ENCODE data around the gene NOVA2.

NOVA2 gene

GRCh38 chr19:46002678-46003275 is 29.1 kb upstream of the NOVA2 start:
- no peak overlapping the region for H2BK5ac ChIP-seq (ENCODE audit: low read depth, low read length, poor library complexity)
- no peak overlapping the region for H3K4me3 ChIP-seq (ENCODE audit: low read depth, low read length)
- no peak overlapping the region for H4K91ac ChIP-seq (ENCODE audit: low read depth, low read length)
- no peaks in the 10 kb centered on the region for H3K79me2 ChIP-seq (ENCODE audit: control insufficient read depth, insufficient read depth, low read length, poor library complexity)
- no peak overlapping the region for H3K9ac ChIP-seq (ENCODE audit: low read length)
- H2AK5ac ChIP-seq (ENCODE audit: low read length): no peak overlapping the region
- H3K18ac ChIP-seq (ENCODE audit: low read length): no peak overlapping the region
- H3K4me1 ChIP-seq (ENCODE audit: control insufficient read depth in 1 of 2, insufficient read depth in 2 of 2, low read length in 2 of 2): peaks cover 8 to 14% of the 10 kb centered on the region in 2 experiments
- no peak overlapping the region for H3K4ac ChIP-seq (ENCODE audit: low read depth, low read length)
- H2AFZ ChIP-seq (ENCODE audit: insufficient read depth, low read length, poor library complexity): no peak overlapping the region
- no peak for DNase-seq
- H2BK12ac ChIP-seq (ENCODE audit: low read length): no peak overlapping the region
- no peaks in the 10 kb centered on the region for H3K27me3 ChIP-seq (ENCODE audit: insufficient read depth, low read length)
- no peak overlapping the region for H3K4me2 ChIP-seq (ENCODE audit: low read length)
- no peaks in the 10 kb centered on the region for H3K79me1 ChIP-seq (ENCODE audit: low read length)
- no peak overlapping the region for H3K14ac ChIP-seq (ENCODE audit: low read length)
- no peak overlapping the region for H4K8ac ChIP-seq (ENCODE audit: low read depth, low read length)
- H3K23ac ChIP-seq (ENCODE audit: low read length): no peak overlapping the region
- no CpG with 5 or more reads among the region's 15 CpGs for WGBS (ENCODE audit: extremely low coverage, insufficient coverage, insufficient read length)
- H3K9me3 ChIP-seq (ENCODE audit: insufficient read depth, low read depth, low read length): no peaks in the 10 kb centered on the region
- H3K27ac ChIP-seq (ENCODE audit: low read depth, low read length): no peak overlapping the region
- H4K12ac ChIP-seq (ENCODE audit: low read depth, low read length): no peak overlapping the region
- peaks cover 4 to 8% of the 10 kb centered on the region in 2 experiments for H3K36me3 ChIP-seq (ENCODE audit: control insufficient read depth in 1 of 2, insufficient read depth in 2 of 2, low read length in 2 of 2)
- no peak overlapping the region for H2BK120ac ChIP-seq (ENCODE audit: insufficient read depth, low read length, poor library complexity)

- H2BK5ac ChIP-seq (ENCODE audit: low read depth, low read length, poor library complexity): no peak overlapping the region
- peaks cover 13 to 19% of the 10 kb centered on the region in 2 experiments for H3K4me1 ChIP-seq (ENCODE audit: control insufficient read depth in 1 of 2, insufficient read depth in 2 of 2, low read length in 2 of 2)
- H4K12ac ChIP-seq (ENCODE audit: low read depth, low read length): no peak overlapping the region
- no peak overlapping the region for H4K8ac ChIP-seq (ENCODE audit: low read depth, low read length)
- no peak overlapping the region for H4K91ac ChIP-seq (ENCODE audit: low read depth, low read length)
- peak in 1 of 2 donors; percentile 28 for DNase-seq
- H2BK120ac ChIP-seq (ENCODE audit: insufficient read depth, low read length, poor library complexity): no peak overlapping the region
- no peak overlapping the region for H3K4ac ChIP-seq (ENCODE audit: low read depth, low read length)
- H3K14ac ChIP-seq (ENCODE audit: low read length): no peak overlapping the region
- peak overlapping the region; percentile 17 for H2AFZ ChIP-seq (ENCODE audit: insufficient read depth, low read length, poor library complexity)
- no peak overlapping the region for H3K23ac ChIP-seq (ENCODE audit: low read length)
- no peaks in the 10 kb centered on the region for H3K9me3 ChIP-seq (ENCODE audit: insufficient read depth, low read depth, low read length)
- H3K18ac ChIP-seq (ENCODE audit: low read length): no peak overlapping the region
- no peak overlapping the region for H2BK12ac ChIP-seq (ENCODE audit: low read length)
- H3K27me3 ChIP-seq (ENCODE audit: insufficient read depth, low read length): no peaks in the 10 kb centered on the region
- no peak overlapping the region for H3K9ac ChIP-seq (ENCODE audit: low read length)
- peak overlapping the region; percentile 61 for H3K4me3 ChIP-seq (ENCODE audit: low read depth, low read length)
- peak overlapping the region; percentile 81 for H3K4me2 ChIP-seq (ENCODE audit: low read length)
- no peak overlapping the region for H3K27ac ChIP-seq (ENCODE audit: low read depth, low read length)
- no CpG with 5 or more reads among the region's 34 CpGs for WGBS (ENCODE audit: extremely low coverage, insufficient coverage, insufficient read length)
- H3K79me1 ChIP-seq (ENCODE audit: low read length): no peaks in the 10 kb centered on the region
- peaks cover 0 to 3% of the 10 kb centered on the region in 2 experiments for H3K36me3 ChIP-seq (ENCODE audit: control insufficient read depth in 1 of 2, insufficient read depth in 2 of 2, low read length in 2 of 2)
- peaks cover under 1% of the 10 kb centered on the region for H3K79me2 ChIP-seq (ENCODE audit: control insufficient read depth, insufficient read depth, low read length, poor library complexity)
- no peak overlapping the region for H2AK5ac ChIP-seq (ENCODE audit: low read length)
These were observed 27.0 kb upstream of the NOVA2 start for GRCh38 chr19:46000491-46001246.

DNA sequence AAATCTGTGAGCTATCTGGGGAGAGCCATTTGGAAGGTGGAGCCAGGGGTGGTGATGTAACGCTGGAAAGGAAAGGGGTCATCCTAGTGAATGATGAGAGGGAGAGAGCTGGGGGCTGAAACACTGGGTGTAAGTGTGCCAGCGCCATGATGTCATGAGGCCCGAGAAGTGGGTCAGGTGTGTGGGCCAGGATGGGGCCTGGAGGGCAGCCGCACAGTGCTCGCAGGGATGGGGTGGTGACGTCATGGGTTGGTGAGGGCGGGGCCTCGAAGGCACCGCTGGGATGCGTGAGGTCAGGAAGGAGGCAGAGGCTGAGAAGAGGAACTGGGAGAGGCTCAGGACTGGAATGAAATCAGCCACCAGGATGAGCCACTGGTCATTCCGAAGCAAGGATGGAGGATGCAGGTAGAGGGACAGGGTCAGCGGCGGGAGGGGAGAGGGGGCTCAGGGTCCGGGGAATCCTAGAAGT is 26.0 kb upstream of the NOVA2 start:
- Histone ChIP-seq H3K79me1 (ENCODE audit: low read length) (peaks cover 3% of the 10 kb centered on the region), H4K91ac (ENCODE audit: low read depth, low read length) (no peak overlapping the region), H4K8ac (ENCODE audit: low read depth, low read length) (no peak overlapping the region), H3K23ac (ENCODE audit: low read length) (no peak overlapping the region), H3K36me3 (ENCODE audit: control insufficient read depth in 1 of 2, insufficient read depth in 2 of 2, low read length in 2 of 2) (peaks cover 0 to 3% of the 10 kb centered on the region in 2 experiments), H3K4me1 (ENCODE audit: control insufficient read depth in 1 of 2, insufficient read depth in 2 of 2, low read length in 2 of 2) (peaks cover 13 to 20% of the 10 kb centered on the region in 2 experiments), H3K27me3 (ENCODE audit: insufficient read depth, low read length) (no peaks in the 10 kb centered on the region), H4K12ac (ENCODE audit: low read depth, low read length) (no peak overlapping the region), H3K18ac (ENCODE audit: low read length) (no peak overlapping the region), H3K9ac (ENCODE audit: low read length) (no peak overlapping the region), H2BK5ac (ENCODE audit: low read depth, low read length, poor library complexity) (no peak overlapping the region), H2BK12ac (ENCODE audit: low read length) (no peak overlapping the region), H2AK5ac (ENCODE audit: low read length) (no peak overlapping the region), H3K14ac (ENCODE audit: low read length) (no peak overlapping the region), H3K4me3 (ENCODE audit: low read depth, low read length) (no peak overlapping the region), H3K27ac (ENCODE audit: low read depth, low read length) (no peak overlapping the region), H3K9me3 (ENCODE audit: insufficient read depth, low read depth, low read length) (no peaks in the 10 kb centered on the region), H3K79me2 (ENCODE audit: control insufficient read depth, insufficient read depth, low read length, poor library complexity) (peaks cover 4% of the 10 kb centered on the region), H2AFZ (ENCODE audit: insufficient read depth, low read length, poor library complexity) (no peak overlapping the region), H3K4ac (ENCODE audit: low read depth, low read length) (no peak overlapping the region), H3K4me2 (ENCODE audit: low read length) (peak overlapping the region; percentile 43), H2BK120ac (ENCODE audit: insufficient read depth, low read length, poor library complexity) (no peak overlapping the region)
- WGBS (ENCODE audit: extremely low coverage, insufficient coverage, insufficient read length): no CpG with 5 or more reads among the region's 14 CpGs
- peak; percentile 47 to 60 for DNase-seq

- no CpG with 5 or more reads among the region's 4 CpGs for WGBS (ENCODE audit: extremely low coverage, insufficient coverage, insufficient read length)
- DNase-seq: no peak
- no peak overlapping the region for H3K9ac ChIP-seq (ENCODE audit: low read length)
These were observed 25.2 kb upstream of the NOVA2 start for GRCh38 chr19:45998834-45999233.

More at GRCh38 chr19:45998834-45999233, 25.2 kb upstream of the NOVA2 start:
- Histone ChIP-seq H3K4me1 (ENCODE audit: control insufficient read depth in 1 of 2, insufficient read depth in 2 of 2, low read length in 2 of 2) (peaks cover 13 to 20% of the 10 kb centered on the region in 2 experiments), H3K14ac (ENCODE audit: low read length) (no peak overlapping the region), H2BK12ac (ENCODE audit: low read length) (no peak overlapping the region), H4K91ac (ENCODE audit: low read depth, low read length) (no peak overlapping the region), H2BK120ac (ENCODE audit: insufficient read depth, low read length, poor library complexity) (no peak overlapping the region), H3K9me3 (ENCODE audit: insufficient read depth, low read depth, low read length) (no peaks in the 10 kb centered on the region), H3K23ac (ENCODE audit: low read length) (no peak overlapping the region), H3K18ac (ENCODE audit: low read length) (no peak overlapping the region), H2AK5ac (ENCODE audit: low read length) (no peak overlapping the region), H2BK5ac (ENCODE audit: low read depth, low read length, poor library complexity) (no peak overlapping the region), H3K79me2 (ENCODE audit: control insufficient read depth, insufficient read depth, low read length, poor library complexity) (peaks cover 4% of the 10 kb centered on the region), H3K79me1 (ENCODE audit: low read length) (peaks cover 3% of the 10 kb centered on the region), H3K4me3 (ENCODE audit: low read depth, low read length) (no peak overlapping the region), H3K27me3 (ENCODE audit: insufficient read depth, low read length) (no peaks in the 10 kb centered on the region), H3K4me2 (ENCODE audit: low read length) (no peak overlapping the region), H2AFZ (ENCODE audit: insufficient read depth, low read length, poor library complexity) (no peak overlapping the region), H3K4ac (ENCODE audit: low read depth, low read length) (no peak overlapping the region), H4K12ac (ENCODE audit: low read depth, low read length) (no peak overlapping the region), H3K36me3 (ENCODE audit: control insufficient read depth in 1 of 2, insufficient read depth in 2 of 2, low read length in 2 of 2) (peaks cover 0 to 3% of the 10 kb centered on the region in 2 experiments), H4K8ac (ENCODE audit: low read depth, low read length) (no peak overlapping the region), H3K27ac (ENCODE audit: low read depth, low read length) (no peak overlapping the region)
